ENCODE measurements around the gene SLC37A3.

DNA sequence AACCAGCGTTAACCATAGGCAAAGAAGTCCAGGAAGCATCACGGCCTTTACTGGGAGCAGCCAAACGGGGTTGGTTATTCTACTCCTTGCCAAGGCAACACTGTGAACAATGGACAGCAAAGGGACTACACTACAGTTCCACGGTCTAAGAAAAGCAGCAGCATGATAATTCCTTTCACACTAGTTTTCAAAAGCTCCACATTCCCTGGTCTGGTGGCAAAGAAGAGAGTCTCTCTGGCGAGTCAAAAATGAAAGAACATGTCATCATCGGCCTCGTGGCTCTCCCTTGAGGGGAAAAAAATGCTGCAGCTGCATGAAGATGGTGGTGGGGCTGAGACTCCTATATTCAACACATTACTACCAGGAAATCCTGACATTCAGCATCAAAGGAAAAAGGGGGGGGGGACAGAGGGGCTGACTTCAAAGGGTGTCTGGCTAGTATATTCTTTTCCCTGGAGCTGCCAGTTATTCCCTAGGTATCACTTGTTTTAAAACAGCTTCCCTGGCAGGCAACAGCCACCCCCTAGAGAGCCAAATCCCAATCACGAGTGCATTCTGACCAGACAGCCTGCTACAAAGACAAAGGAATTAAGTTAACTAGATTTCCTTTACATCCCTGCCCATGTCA is 49.1 kb downstream of the SLC37A3 start:
- TF ChIP-seq, protein P1, sequence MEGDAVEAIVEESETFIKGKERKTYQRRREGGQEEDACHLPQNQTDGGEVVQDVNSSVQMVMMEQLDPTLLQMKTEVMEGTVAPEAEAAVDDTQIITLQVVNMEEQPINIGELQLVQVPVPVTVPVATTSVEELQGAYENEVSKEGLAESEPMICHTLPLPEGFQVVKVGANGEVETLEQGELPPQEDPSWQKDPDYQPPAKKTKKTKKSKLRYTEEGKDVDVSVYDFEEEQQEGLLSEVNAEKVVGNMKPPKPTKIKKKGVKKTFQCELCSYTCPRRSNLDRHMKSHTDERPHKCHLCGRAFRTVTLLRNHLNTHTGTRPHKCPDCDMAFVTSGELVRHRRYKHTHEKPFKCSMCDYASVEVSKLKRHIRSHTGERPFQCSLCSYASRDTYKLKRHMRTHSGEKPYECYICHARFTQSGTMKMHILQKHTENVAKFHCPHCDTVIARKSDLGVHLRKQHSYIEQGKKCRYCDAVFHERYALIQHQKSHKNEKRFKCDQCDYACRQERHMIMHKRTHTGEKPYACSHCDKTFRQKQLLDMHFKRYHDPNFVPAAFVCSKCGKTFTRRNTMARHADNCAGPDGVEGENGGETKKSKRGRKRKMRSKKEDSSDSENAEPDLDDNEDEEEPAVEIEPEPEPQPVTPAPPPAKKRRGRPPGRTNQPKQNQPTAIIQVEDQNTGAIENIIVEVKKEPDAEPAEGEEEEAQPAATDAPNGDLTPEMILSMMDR (IDR thresholded peaks at IDR 0.05; ENCODE audit: low read length): no peak
- TF ChIP-seq EZH2 (IDR thresholded peaks at IDR 0.05; ENCODE audit: borderline replicate concordance, low read length): no peak
